H1 (cell line): ENCODE data around the gene FAM83F.

Source experiments
- CTCF ChIP-seq, 3 experiments: IDR thresholded peaks; 1 replicate in 2 of 3; 2 replicates in 1 of 3; pipeline versions ENCODE4 v1.5.1 to v1.6.1; 2011; ENCODE audit warnings: low read length in 3 of 3, mild to moderate bottlenecking in 3 of 3, inconsistent platforms in 2 of 3, low read depth in 1 of 3, moderate library complexity in 1 of 3; ENCODE audit not compliant: insufficient read depth in 1 of 3; ENCODE audit errors: control extremely low read depth in 1 of 3
- EP300 ChIP-seq, 2 experiments: IDR thresholded peaks; 1 replicate in 1 of 2; 2 replicates in 1 of 2; pipeline ENCODE4 v1.6.1; 2011 to 2012; ENCODE audit warnings: low read depth in 2 of 2, low read length in 2 of 2, mild to moderate bottlenecking in 2 of 2, borderline replicate concordance in 1 of 2, inconsistent platforms in 1 of 2, moderate library complexity in 1 of 2
- HDAC2 ChIP-seq, 2 experiments: fragments of 300-600 bp in 1 of 2; sonication (generic) in 1 of 2; IDR thresholded peaks; 2 replicates each; pipeline ENCODE4 v1.6.1; 2011 to 2012; ENCODE audit warnings: low read depth in 2 of 2, low read length in 2 of 2, mild to moderate bottlenecking in 2 of 2, moderate library complexity in 2 of 2, borderline replicate concordance in 1 of 2, inconsistent platforms in 1 of 2
- NRF1 ChIP-seq: IDR thresholded peaks from 2 replicates; pipeline ENCODE4 v1.6.1; 2011; ENCODE audit warnings: mild to moderate bottlenecking, low read depth, low read length, improper control_type of control experiment
- SP1 ChIP-seq: IDR thresholded peaks from 2 replicates; pipeline ENCODE4 v1.6.1; 2011; ENCODE audit warnings: low read depth, low read length

GRCh38 chr22:40030758-40031095, 36.0 kb downstream of the FAM83F start:
- TF ChIP-seq EP300 (IDR thresholded peaks at IDR 0.05; ENCODE audit: borderline replicate concordance in 1 of 2, low read depth in 2 of 2, low read length in 2 of 2) (no peak), NRF1 (no peak), HDAC2 (IDR thresholded peaks at IDR 0.05; ENCODE audit: borderline replicate concordance in 1 of 2, low read depth in 2 of 2, low read length in 2 of 2) (no peak), CTCF (IDR thresholded peaks at IDR 0.05; ENCODE audit: control extremely low read depth in 1 of 3, insufficient read depth in 1 of 3, low read depth in 1 of 3, low read length in 3 of 3) (no peak), SP1 (no peak)
